Measurements from ENCODE around the gene SLX4IP.

DNA sequence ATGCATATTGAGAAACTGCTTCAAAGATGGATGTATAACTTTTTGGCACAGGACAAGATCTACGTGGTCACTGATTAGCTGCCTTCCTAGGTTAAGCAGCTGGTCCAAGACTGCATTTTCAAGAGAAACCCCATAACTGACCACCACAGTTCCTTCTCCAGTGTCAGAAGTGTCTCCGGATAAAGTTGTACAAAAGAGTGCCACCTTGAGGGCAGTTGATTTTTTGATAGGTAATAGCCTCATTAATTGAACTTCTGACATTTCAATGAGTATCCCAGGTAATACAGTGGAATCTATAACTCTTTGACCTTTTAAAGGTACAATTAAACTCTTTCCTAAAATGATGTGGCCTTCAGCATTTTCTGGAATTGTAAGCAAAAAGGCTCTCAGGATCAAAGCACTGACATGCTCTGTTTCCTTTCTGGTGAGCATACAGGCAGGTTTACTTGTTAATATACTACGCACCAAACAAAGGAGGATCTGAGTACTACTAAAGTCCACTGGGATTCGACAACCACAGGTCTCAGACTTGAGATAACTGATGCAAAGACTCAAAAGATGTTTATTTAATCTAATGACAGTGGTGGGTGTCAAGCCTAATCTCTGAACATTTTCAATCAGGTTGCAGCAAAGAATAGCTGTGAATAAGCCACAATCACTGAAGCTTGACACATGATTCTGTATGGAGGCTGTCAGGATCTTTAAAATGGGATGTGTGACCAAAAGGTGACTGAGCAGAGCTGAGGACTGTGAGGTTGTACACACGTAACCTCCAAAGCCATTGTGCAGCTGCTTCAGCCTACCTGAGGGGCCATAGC lies 22.3 kb upstream of the SLX4IP start:
- TF ChIP-seq POLR2AphosphoS5 (IDR thresholded peaks at IDR 0.05) = no peak
- TF ChIP-seq, protein P1, sequence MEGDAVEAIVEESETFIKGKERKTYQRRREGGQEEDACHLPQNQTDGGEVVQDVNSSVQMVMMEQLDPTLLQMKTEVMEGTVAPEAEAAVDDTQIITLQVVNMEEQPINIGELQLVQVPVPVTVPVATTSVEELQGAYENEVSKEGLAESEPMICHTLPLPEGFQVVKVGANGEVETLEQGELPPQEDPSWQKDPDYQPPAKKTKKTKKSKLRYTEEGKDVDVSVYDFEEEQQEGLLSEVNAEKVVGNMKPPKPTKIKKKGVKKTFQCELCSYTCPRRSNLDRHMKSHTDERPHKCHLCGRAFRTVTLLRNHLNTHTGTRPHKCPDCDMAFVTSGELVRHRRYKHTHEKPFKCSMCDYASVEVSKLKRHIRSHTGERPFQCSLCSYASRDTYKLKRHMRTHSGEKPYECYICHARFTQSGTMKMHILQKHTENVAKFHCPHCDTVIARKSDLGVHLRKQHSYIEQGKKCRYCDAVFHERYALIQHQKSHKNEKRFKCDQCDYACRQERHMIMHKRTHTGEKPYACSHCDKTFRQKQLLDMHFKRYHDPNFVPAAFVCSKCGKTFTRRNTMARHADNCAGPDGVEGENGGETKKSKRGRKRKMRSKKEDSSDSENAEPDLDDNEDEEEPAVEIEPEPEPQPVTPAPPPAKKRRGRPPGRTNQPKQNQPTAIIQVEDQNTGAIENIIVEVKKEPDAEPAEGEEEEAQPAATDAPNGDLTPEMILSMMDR (IDR thresholded peaks at IDR 0.05) = no peak

Data from gastroesophageal sphincter (tissue), 3 donors.